Liver (tissue), 9 donors: Measurements from ENCODE around the gene CCDC158. TPM values are rescaled to one million over a fixed set of nuclear protein-coding genes. Genes with fewer than 3 reads are reported as not detected.

Experiments
- DNase-seq: peaks from one replicate; pipeline ENCODE4 v3.0.0-alpha.2; 2017; ENCODE audit warnings: low spot score
- H3K27ac ChIP-seq, 2 donors: one replicate each; pipeline ENCODE4 v1.7.0; 2013; ENCODE audit warnings: inconsistent platforms in 2 of 2, low read length in 2 of 2, control low read depth in 1 of 2, low read depth in 1 of 2, mild to moderate bottlenecking in 1 of 2
- H3K27me3 ChIP-seq, 4 donors: one replicate each; pipeline versions ENCODE4 v1.6.1 to v1.7.0; 2013; ENCODE audit warnings: low read length in 3 of 4, inconsistent platforms in 1 of 4, mild to moderate bottlenecking in 1 of 4, moderate library complexity in 1 of 4; ENCODE audit not compliant: control insufficient read depth in 4 of 4, insufficient read depth in 4 of 4
- H3K36me3 ChIP-seq, 4 donors: one replicate each; pipeline versions ENCODE4 v1.6.1 to v1.7.0; 2013; ENCODE audit warnings: low read length in 3 of 4, mild to moderate bottlenecking in 3 of 4, low read depth in 1 of 4, moderate library complexity in 1 of 4; ENCODE audit not compliant: control insufficient read depth in 4 of 4, insufficient read depth in 3 of 4
- H3K4me1 ChIP-seq, 4 donors: one replicate each; pipeline versions ENCODE4 v1.6.1 to v1.7.0; 2013; ENCODE audit warnings: low read length in 3 of 4, mild to moderate bottlenecking in 3 of 4, moderate library complexity in 1 of 4; ENCODE audit not compliant: control insufficient read depth in 4 of 4, insufficient read depth in 4 of 4
- H3K4me3 ChIP-seq, 3 donors: one replicate each; pipeline versions ENCODE4 v1.6.1 to v1.7.0; 2013; ENCODE audit warnings: low read length in 3 of 3, control low read depth in 1 of 3, low read depth in 1 of 3, mild to moderate bottlenecking in 1 of 3
- H3K9ac ChIP-seq, 2 donors: one replicate each; pipeline ENCODE4 v1.7.0; 2013; ENCODE audit warnings: low read length in 2 of 2, mild to moderate bottlenecking in 2 of 2, moderate library complexity in 2 of 2, control low read depth in 1 of 2, low read depth in 1 of 2
- H3K9me3 ChIP-seq, 4 donors: one replicate each; pipeline versions ENCODE4 v1.6.1 to v1.7.0; 2013; ENCODE audit warnings: low read length in 3 of 4; ENCODE audit not compliant: control insufficient read depth in 4 of 4
- EGR1 ChIP-seq, 2 donors: IDR thresholded peaks; 2 replicates each; pipeline ENCODE4 v1.6.1; 2016 to 2018; ENCODE audit warnings: antibody characterized with exemption in 2 of 2, low read depth in 2 of 2
- FOXA2 ChIP-seq: IDR thresholded peaks from 2 replicates; pipeline ENCODE4 v1.6.1; 2016; ENCODE audit warnings: antibody characterized with exemption
- GABPA ChIP-seq, 2 donors: IDR thresholded peaks in 1 of 2; conservative IDR thresholded peaks in 1 of 2; 2 replicates each; pipeline ENCODE4 v1.6.1; 2016; ENCODE audit warnings: antibody characterized with exemption in 2 of 2, mild to moderate bottlenecking in 1 of 2, moderate library complexity in 1 of 2
- HNF4A ChIP-seq, 2 donors: conservative IDR thresholded peaks; 2 replicates each; pipeline ENCODE4 v1.6.1; 2016; ENCODE audit warnings: antibody characterized with exemption in 2 of 2, mild to moderate bottlenecking in 2 of 2
- NR2F2 ChIP-seq: IDR thresholded peaks from 2 replicates; pipeline ENCODE4 v1.6.1; 2016; ENCODE audit warnings: antibody characterized with exemption
- RXRA ChIP-seq, 2 donors: IDR thresholded peaks; 2 replicates each; pipeline ENCODE4 v1.6.1; 2017 to 2018; ENCODE audit warnings: antibody characterized with exemption in 2 of 2, mild to moderate bottlenecking in 1 of 2
- TAF1 ChIP-seq: conservative IDR thresholded peaks from 2 replicates; pipeline ENCODE4 v1.6.1; 2016; ENCODE audit warnings: antibody characterized with exemption, mild to moderate bottlenecking
- YY1 ChIP-seq: IDR thresholded peaks from 2 replicates; pipeline ENCODE4 v1.6.1; 2016; ENCODE audit warnings: antibody characterized with exemption, mild to moderate bottlenecking
- WGBS: extraction: QIAGEN DNeasy Blood & Tissue Kit; methylation state at CpG from one replicate; pipeline ENCODE4 v1.1.7; 2013; 5-methylcytosine and 5-hydroxymethylcytosine counted together
- polyA plus RNA-seq, 2 donors: library from polyadenylated mRNA; stranded (reverse) in 1 of 2; unstranded in 1 of 2; fragments of 200-250 nt in 1 of 2; fragments of >200 nt in 1 of 2; fragmentation: Nextera tagmentation in 1 of 2; extraction: Ambion mirVana in 1 of 2; gene quantifications; one replicate each; pipeline versions ENCODE4 v1.2.1 to v1.2.3, GENCODE V29; 2013 to 2015
- total RNA-seq, 2 donors: library from RNA; depleted of rRNA; stranded (reverse); fragments of >200 nt; gene quantifications; one replicate each; pipeline ENCODE4 v1.2.3, GENCODE V29; 2014
- TF ChIP-seq, protein P1 (sequence below): IDR thresholded peaks from 2 replicates; pipeline ENCODE4 v1.6.1; 2016; ENCODE audit warnings: antibody characterized with exemption
- TF ChIP-seq, protein P2 (sequence below): IDR thresholded peaks from 2 replicates; pipeline ENCODE4 v1.6.1; 2016; ENCODE audit warnings: antibody characterized with exemption, mild to moderate bottlenecking
- donor health status: healthy.
- donor health status: healthy.
- donor health status: healthy.
- donor health status: healthy.
- donor health status: healthy.

CCDC158 gene
- total and polyA plus RNA-seq, 4 donors, result 0.28 to 4.0 (median 1.1) TPM

DNA sequence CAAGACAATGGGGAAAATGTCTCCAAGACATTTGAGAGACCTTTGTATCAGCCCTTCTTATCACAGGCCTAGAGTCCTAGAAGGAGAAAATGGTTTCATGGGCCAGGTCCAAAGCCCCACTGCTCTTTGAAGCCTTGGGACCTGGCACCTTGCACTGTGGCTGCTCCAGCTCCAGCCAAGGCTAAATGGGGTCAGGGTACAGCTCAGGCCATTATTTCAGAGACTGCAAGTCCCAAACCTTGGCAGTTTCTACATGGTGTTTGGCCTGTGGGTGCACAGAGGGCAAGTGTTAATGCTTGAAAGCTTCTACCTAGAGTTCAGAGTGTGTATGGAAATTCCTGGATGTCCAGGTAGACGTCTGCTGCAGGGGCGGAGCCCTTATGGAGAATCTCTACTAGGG lies 42.6 kb upstream of the CCDC158 start:
- H3K4me1 ChIP-seq, result peaks cover 0 to 11% (median 7%) of the 10 kb centered on the region in 4 donors
- no peak overlapping the region for H3K9ac ChIP-seq
- no peaks in the 10 kb centered on the region for H3K36me3 ChIP-seq
- 79% methylated on average over 2 of the region's 2 CpGs for WGBS
- H3K27ac ChIP-seq, result no peak overlapping the region
- peaks cover 3 to 4% (median 3%) of the 10 kb centered on the region in 4 donors for H3K9me3 ChIP-seq
- no peaks in the 10 kb centered on the region for H3K27me3 ChIP-seq
- no peak for DNase-seq
- peak in 1 of 2 donors; percentile 27 for TF ChIP-seq HNF4A (conservative IDR thresholded peaks at IDR 0.05)
- TF ChIP-seq, protein P1, sequence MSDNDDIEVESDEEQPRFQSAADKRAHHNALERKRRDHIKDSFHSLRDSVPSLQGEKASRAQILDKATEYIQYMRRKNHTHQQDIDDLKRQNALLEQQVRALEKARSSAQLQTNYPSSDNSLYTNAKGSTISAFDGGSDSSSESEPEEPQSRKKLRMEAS, result no peak
- no peak overlapping the region for H3K4me3 ChIP-seq

DNA sequence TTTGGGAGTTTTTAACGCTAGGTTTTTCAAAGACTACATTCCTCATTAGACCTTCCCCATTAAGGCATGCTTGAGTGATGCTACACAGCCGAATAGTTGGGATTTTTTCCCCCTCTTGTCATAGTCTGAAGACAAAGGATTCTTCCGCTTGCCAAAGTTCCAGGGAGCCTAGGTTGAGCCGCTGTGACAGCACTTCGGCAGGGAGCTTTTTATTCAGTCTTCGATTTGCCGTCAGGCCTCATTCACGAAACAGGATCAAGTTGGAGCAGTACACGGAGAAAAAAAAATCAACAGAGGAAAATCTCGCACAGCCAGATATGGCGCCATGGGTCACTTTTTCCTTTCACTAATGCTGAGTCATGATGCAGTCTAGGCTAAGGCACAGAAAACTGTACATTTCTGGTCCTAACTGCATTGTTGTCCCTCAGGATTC lies 38.4 kb upstream of the CCDC158 start:
- Histone ChIP-seq H3K9ac (no peak overlapping the region), H3K27ac (no peak overlapping the region), H3K9me3 (peaks cover 3 to 4% (median 3%) of the 10 kb centered on the region in 4 donors), H3K36me3 (no peaks in the 10 kb centered on the region), H3K27me3 (no peaks in the 10 kb centered on the region), H3K4me3 (no peak overlapping the region), H3K4me1 (peaks cover 0 to 16% (median 6%) of the 10 kb centered on the region in 4 donors)
- TF ChIP-seq FOXA2, result no peak
- no peak for TF ChIP-seq GABPA (IDR thresholded peaks at IDR 0.05 in 1 of 2, conservative IDR thresholded peaks at IDR 0.05 in 1 of 2)
- no peak for TF ChIP-seq YY1
- no peak for TF ChIP-seq RXRA (IDR thresholded peaks at IDR 0.05)
- TF ChIP-seq, protein P2, sequence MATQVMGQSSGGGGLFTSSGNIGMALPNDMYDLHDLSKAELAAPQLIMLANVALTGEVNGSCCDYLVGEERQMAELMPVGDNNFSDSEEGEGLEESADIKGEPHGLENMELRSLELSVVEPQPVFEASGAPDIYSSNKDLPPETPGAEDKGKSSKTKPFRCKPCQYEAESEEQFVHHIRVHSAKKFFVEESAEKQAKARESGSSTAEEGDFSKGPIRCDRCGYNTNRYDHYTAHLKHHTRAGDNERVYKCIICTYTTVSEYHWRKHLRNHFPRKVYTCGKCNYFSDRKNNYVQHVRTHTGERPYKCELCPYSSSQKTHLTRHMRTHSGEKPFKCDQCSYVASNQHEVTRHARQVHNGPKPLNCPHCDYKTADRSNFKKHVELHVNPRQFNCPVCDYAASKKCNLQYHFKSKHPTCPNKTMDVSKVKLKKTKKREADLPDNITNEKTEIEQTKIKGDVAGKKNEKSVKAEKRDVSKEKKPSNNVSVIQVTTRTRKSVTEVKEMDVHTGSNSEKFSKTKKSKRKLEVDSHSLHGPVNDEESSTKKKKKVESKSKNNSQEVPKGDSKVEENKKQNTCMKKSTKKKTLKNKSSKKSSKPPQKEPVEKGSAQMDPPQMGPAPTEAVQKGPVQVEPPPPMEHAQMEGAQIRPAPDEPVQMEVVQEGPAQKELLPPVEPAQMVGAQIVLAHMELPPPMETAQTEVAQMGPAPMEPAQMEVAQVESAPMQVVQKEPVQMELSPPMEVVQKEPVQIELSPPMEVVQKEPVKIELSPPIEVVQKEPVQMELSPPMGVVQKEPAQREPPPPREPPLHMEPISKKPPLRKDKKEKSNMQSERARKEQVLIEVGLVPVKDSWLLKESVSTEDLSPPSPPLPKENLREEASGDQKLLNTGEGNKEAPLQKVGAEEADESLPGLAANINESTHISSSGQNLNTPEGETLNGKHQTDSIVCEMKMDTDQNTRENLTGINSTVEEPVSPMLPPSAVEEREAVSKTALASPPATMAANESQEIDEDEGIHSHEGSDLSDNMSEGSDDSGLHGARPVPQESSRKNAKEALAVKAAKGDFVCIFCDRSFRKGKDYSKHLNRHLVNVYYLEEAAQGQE, result no peak
- no peak for TF ChIP-seq EGR1 (IDR thresholded peaks at IDR 0.05; ENCODE audit: low read depth in 2 of 2)
- TF ChIP-seq, protein P1, result no peak
- 87% methylated on average over 11 of the region's 11 CpGs for WGBS
- no peak for DNase-seq

DNA sequence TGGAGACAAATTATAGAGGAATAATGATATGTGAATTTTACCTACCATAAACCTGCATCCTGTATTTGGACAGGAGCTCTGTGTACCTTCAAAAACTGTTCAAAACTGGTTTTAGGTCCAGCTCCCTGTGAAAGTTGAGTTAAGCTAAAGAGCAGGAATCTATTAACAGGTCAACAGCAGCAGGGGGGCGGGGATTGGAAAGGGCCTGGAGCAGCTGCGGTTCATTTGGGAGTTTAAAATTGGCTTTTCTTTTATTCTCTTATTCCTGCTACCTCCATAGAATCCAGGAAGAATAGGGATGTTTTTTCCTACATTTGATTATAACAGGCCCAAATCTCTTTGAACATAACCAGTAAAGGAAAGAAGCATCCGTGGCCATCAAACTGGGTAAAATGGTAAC lies 37.9 kb upstream of the CCDC158 start:
- Histone ChIP-seq H3K9me3 (peaks cover 2 to 3% (median 3%) of the 10 kb centered on the region in 4 donors), H3K4me1 (peaks cover 0 to 18% (median 6%) of the 10 kb centered on the region in 4 donors), H3K27me3 (no peaks in the 10 kb centered on the region), H3K9ac (no peak overlapping the region), H3K27ac (peak overlapping the region; percentile 37 to 45), H3K36me3 (no peaks in the 10 kb centered on the region), H3K4me3 (no peak overlapping the region)
- WGBS, result 71% methylated on average over 3 of the region's 3 CpGs
- DNase-seq, result no peak
- TF ChIP-seq TAF1, result no peak
- no peak for TF ChIP-seq NR2F2
